HepG2 (cell line): Measurements from ENCODE around the gene COG4. TPM values are rescaled to one million over a fixed set of nuclear protein-coding genes. Genes with fewer than 3 reads are reported as not detected.
A peak's percentile ranks its signal among the peaks of the same experiment; 100 is the strongest.

ENCODE experiments used
- ATF7 ChIP-seq, 2 experiments: fragments of 450-650 bp in 1 of 2; sonication (generic) in 1 of 2; formaldehyde crosslinking in 1 of 2; IDR thresholded peaks; 2 replicates each; pipeline versions ENCODE4 v1.4.0 to v1.6.1; 2016 to 2020; ENCODE audit warnings: antibody characterized with exemption in 1 of 2, mild to moderate bottlenecking in 1 of 2, missing genetic modification reagents in 1 of 2
- CREM ChIP-seq, 2 experiments: sonication (generic) in 1 of 2; formaldehyde crosslinking in 1 of 2; IDR thresholded peaks; 2 replicates each; pipeline versions ENCODE4 v1.4.0 to v1.6.1; 2016 to 2020; ENCODE audit warnings: antibody characterized with exemption in 1 of 2, mild to moderate bottlenecking in 1 of 2, missing genetic modification reagents in 1 of 2
- MAZ ChIP-seq, 2 experiments: sonication (generic) in 1 of 2; formaldehyde crosslinking in 1 of 2; IDR thresholded peaks; 2 replicates each; pipeline versions ENCODE4 v1.5.0 to v1.6.1; 2012 to 2020; ENCODE audit warnings: low read depth in 2 of 2, mild to moderate bottlenecking in 2 of 2, borderline replicate concordance in 1 of 2, improper control_type of control experiment in 1 of 2, low read length in 1 of 2, missing genetic modification reagents in 1 of 2, moderate library complexity in 1 of 2
- PHF20 ChIP-seq: sonication (generic); formaldehyde crosslinking; IDR thresholded peaks from 2 replicates; pipeline ENCODE4 v1.5.0; 2020; ENCODE audit warnings: mild to moderate bottlenecking, missing genetic modification reagents
- SNAPC2 ChIP-seq: sonication (generic); formaldehyde crosslinking; IDR thresholded peaks from 2 replicates; pipeline ENCODE4 v1.8.1; 2022; ENCODE audit warnings: mild to moderate bottlenecking, missing genetic modification reagents
- SOX5 ChIP-seq: IDR thresholded peaks from 2 replicates; pipeline ENCODE4 v1.6.1; 2016; ENCODE audit warnings: borderline replicate concordance
- SRY ChIP-seq: sonication (generic); formaldehyde crosslinking; IDR thresholded peaks from 2 replicates; pipeline ENCODE4 v1.8.0; 2022; ENCODE audit warnings: mild to moderate bottlenecking, missing genetic modification reagents
- ZFP41 ChIP-seq: sonication (generic); formaldehyde crosslinking; IDR thresholded peaks from 2 replicates; pipeline ENCODE4 v1.4.0; 2020; ENCODE audit warnings: mild to moderate bottlenecking, missing genetic modification reagents, borderline replicate concordance
- ZMYM4 ChIP-seq: sonication (generic); formaldehyde crosslinking; IDR thresholded peaks from 2 replicates; pipeline ENCODE4 v1.8.1; 2023; ENCODE audit warnings: mild to moderate bottlenecking, missing genetic modification reagents
- ZNF292 ChIP-seq: sonication (generic); formaldehyde crosslinking; IDR thresholded peaks from 2 replicates; pipeline ENCODE4 v1.8.1; 2022; ENCODE audit warnings: mild to moderate bottlenecking, low read depth, missing genetic modification reagents, borderline replicate concordance
- ZNF713 ChIP-seq: sonication (generic); formaldehyde crosslinking; IDR thresholded peaks from 2 replicates; pipeline ENCODE4 v1.4.0; 2020; ENCODE audit warnings: mild to moderate bottlenecking, missing genetic modification reagents
- ZNF772 ChIP-seq: sonication (generic); formaldehyde crosslinking; IDR thresholded peaks from 2 replicates; pipeline ENCODE4 v1.5.0; 2020; ENCODE audit warnings: mild to moderate bottlenecking, missing genetic modification reagents
- ZSCAN31 ChIP-seq: sonication (generic); formaldehyde crosslinking; IDR thresholded peaks from 2 replicates; pipeline ENCODE4 v1.5.0; 2020; ENCODE audit warnings: low read depth, mild to moderate bottlenecking, missing genetic modification reagents
- polyA plus RNA-seq, 8 experiments: library from polyadenylated mRNA; depleted of rRNA in 3 of 8; stranded (reverse) in 7 of 8; unstranded in 1 of 8; fragments of >200 nt; fragmentation: Illumina TruSeq in 4 of 8; extraction: Trizol in 4 of 8; gene quantifications; 2 replicates each; pipeline versions ENCODE4 v1.2.1 to v1.2.3, GENCODE V29; 2011 to 2016; ENCODE audit warnings: low read depth in 4 of 8, missing spikeins in 1 of 8, mixed read lengths in 1 of 8; ENCODE audit not compliant: insufficient read depth in 1 of 8
- total RNA-seq, 5 experiments: library from RNA; depleted of rRNA; stranded (reverse); fragments of >200 nt; fragmentation: Illumina TruSeq; extraction: Trizol; gene quantifications; 2 replicates each; pipeline ENCODE4 v1.2.3, GENCODE V29; 2016; ENCODE audit warnings: low read depth in 1 of 5
- TF ChIP-seq, protein P1 (sequence below): IDR thresholded peaks from 2 replicates; pipeline ENCODE4 v1.6.1; 2018; ENCODE audit warnings: missing genetic modification reagents, mild to moderate bottlenecking, missing compliant biosample characterization
- TF ChIP-seq, protein P2 (sequence below): sonication (generic); formaldehyde crosslinking; IDR thresholded peaks from 2 replicates; pipeline ENCODE4 v1.8.0; 2022; ENCODE audit warnings: missing genetic modification reagents, mild to moderate bottlenecking, borderline replicate concordance
- TF ChIP-seq, protein P3 (sequence below): sonication (generic); IDR thresholded peaks from 2 replicates; pipeline ENCODE4 v1.6.1; 2016; ENCODE audit warnings: low read depth, borderline replicate concordance
- TF ChIP-seq, protein P4 (sequence below): sonication (generic); formaldehyde crosslinking; IDR thresholded peaks from 2 replicates; pipeline ENCODE4 v1.8.0; 2023; ENCODE audit warnings: mild to moderate bottlenecking, missing genetic modification reagents
- TF ChIP-seq, protein P5 (sequence below): IDR thresholded peaks from 2 replicates; pipeline ENCODE4 v1.6.1; 2016; ENCODE audit warnings: missing biosample characterization, missing genetic modification reagents, low read depth
- TF ChIP-seq, protein P6 (sequence below): IDR thresholded peaks from 2 replicates; pipeline ENCODE4 v1.6.1; 2012; ENCODE audit warnings: inconsistent platforms

The COG4 gene
- total and polyA plus RNA-seq, 2 of the 13 experiments (the other 11 are each of a cell fraction or from before 2014, with no cell fraction given) = 51.1 to 73.8 TPM

DNA sequence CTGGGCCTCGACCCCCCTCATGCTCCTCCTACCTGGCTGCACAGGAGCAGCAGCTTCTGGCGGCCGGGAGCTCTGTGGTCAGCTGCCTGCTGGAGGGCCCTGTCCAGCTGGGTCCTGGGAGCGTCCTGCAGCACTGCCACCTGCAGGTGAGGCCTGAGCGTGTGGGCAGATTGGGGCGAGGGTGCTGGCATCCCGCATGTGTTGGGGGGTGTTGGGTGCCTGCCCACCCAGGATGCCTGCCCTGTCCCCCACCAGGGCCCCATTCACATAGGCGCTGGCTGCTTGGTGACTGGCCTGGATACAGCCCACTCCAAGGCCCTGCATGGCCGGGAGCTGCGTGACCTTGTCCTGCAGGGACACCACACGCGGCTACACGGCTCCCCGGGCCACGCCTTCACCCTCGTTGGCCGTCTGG lies 52.4 kb downstream of the COG4 start (continued):
- TF ChIP-seq CREM (IDR thresholded peaks at IDR 0.05) (no peak), CREM (CRISPR knock-in tag; IDR thresholded peaks at IDR 0.05) (no peak), SNAPC2 (CRISPR knock-in tag) (no peak), ZMYM4 (CRISPR knock-in tag) (0 out of 2 replicates have a peak, but pooled peaks have one; percentile 5), SOX5 (CRISPR knock-in tag) (no peak), ZNF292 (peak; percentile 89; the same call in 1 of the 2 replicates), ZNF772 (CRISPR knock-in tag) (peak; percentile 44; the same call in 1 of the 2 replicates), MAZ (IDR thresholded peaks at IDR 0.05; ENCODE audit: borderline replicate concordance, low read depth, low read length) (no peak; the same call in 1 of the 2 replicates), MAZ (CRISPR knock-in tag; IDR thresholded peaks at IDR 0.05; ENCODE audit: low read depth) (peak; percentile 85), ZFP41 (CRISPR knock-in tag) (no peak), ATF7 (IDR thresholded peaks at IDR 0.05) (no peak), ATF7 (CRISPR knock-in tag; IDR thresholded peaks at IDR 0.05) (peak; percentile 22; the same call in 1 of the 2 replicates), ZSCAN31 (CRISPR knock-in tag) (0 out of 2 replicates have a peak, but pooled peaks have one; percentile 49), SRY (CRISPR knock-in tag) (0 out of 2 replicates have a peak, but pooled peaks have one; percentile 47), PHF20 (no peak; the same call in 1 of the 2 replicates), ZNF713 (CRISPR knock-in tag) (0 out of 2 replicates have a peak, but pooled peaks have one; percentile 41)
- TF ChIP-seq, protein P1, sequence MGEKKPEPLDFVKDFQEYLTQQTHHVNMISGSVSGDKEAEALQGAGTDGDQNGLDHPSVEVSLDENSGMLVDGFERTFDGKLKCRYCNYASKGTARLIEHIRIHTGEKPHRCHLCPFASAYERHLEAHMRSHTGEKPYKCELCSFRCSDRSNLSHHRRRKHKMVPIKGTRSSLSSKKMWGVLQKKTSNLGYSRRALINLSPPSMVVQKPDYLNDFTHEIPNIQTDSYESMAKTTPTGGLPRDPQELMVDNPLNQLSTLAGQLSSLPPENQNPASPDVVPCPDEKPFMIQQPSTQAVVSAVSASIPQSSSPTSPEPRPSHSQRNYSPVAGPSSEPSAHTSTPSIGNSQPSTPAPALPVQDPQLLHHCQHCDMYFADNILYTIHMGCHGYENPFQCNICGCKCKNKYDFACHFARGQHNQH (CRISPR knock-in tag) = peak; percentile 33; the same call in 1 of the 2 replicates
- TF ChIP-seq, protein P2, sequence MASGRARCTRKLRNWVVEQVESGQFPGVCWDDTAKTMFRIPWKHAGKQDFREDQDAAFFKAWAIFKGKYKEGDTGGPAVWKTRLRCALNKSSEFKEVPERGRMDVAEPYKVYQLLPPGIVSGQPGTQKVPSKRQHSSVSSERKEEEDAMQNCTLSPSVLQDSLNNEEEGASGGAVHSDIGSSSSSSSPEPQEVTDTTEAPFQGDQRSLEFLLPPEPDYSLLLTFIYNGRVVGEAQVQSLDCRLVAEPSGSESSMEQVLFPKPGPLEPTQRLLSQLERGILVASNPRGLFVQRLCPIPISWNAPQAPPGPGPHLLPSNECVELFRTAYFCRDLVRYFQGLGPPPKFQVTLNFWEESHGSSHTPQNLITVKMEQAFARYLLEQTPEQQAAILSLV = 0 out of 2 replicates have a peak, but pooled peaks have one; percentile 55
- TF ChIP-seq, protein P3, sequence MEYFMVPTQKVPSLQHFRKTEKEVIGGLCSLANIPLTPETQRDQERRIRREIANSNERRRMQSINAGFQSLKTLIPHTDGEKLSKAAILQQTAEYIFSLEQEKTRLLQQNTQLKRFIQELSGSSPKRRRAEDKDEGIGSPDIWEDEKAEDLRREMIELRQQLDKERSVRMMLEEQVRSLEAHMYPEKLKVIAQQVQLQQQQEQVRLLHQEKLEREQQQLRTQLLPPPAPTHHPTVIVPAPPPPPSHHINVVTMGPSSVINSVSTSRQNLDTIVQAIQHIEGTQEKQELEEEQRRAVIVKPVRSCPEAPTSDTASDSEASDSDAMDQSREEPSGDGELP = peak; percentile 92
- TF ChIP-seq, protein P4, sequence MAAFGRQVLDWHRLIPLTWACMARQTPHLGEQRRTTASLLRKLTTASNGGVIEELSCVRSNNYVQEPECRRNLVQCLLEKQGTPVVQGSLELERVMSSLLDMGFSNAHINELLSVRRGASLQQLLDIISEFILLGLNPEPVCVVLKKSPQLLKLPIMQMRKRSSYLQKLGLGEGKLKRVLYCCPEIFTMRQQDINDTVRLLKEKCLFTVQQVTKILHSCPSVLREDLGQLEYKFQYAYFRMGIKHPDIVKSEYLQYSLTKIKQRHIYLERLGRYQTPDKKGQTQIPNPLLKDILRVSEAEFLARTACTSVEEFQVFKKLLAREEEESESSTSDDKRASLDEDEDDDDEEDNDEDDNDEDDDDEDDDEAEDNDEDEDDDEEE (CRISPR knock-in tag) = no peak
- TF ChIP-seq, protein P5, sequence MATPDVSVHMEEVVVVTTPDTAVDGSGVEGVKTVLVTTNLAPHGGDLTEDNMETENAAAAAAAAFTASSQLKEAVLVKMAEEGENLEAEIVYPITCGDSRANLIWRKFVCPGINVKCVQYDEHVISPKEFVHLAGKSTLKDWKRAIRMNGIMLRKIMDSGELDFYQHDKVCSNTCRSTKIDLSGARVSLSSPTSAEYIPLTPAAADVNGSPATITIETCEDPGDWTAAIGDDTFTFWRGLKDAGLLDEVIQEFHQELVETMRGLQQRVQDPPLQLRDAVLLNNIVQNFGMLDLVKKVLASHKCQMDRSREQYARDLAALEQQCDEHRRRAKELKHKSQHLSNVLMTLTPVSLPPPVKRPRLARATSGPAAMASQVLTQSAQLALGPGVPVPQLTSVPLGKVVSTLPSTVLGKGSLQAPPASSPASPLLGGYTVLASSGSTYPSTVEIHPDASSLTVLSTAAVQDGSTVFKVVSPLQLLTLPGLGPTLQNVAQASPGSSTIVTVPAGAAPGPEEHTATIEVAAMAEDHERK (CRISPR knock-in tag) = no peak
- TF ChIP-seq, protein P6, sequence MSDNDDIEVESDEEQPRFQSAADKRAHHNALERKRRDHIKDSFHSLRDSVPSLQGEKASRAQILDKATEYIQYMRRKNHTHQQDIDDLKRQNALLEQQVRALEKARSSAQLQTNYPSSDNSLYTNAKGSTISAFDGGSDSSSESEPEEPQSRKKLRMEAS = peak; percentile 63; the same call in 1 of the 2 replicates
